ENCODE measurements around the gene PIP5KL1. TPM values are rescaled to one million over a fixed set of nuclear protein-coding genes. Genes with fewer than 3 reads are reported as not detected.

Gene PIP5KL1
- total RNA-seq, 1 experiment from 2014 or later = 5.1 TPM

DNA sequence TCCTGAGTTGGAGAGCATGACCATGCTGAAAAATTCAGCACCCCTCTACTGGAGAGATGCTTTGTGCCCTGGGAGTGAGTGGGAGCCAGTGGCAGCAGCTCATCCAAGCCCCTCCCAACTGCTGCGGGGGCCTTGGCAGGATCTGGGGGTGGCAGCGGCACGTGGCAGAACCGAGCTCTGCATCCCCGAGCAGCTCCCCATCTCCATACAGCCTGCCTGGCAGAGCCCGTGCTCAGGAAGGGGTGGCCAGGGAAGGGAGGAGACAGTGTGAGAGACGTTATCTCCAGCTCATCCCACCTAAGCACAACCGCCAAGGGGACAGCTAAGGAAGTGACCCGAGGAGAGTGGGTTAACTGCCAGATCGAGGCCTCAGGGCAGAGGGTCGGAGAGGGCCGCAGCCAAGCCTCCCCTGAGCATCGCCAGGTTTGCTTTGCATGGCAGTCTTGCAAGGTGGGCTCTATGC, 24.3 kb upstream of the PIP5KL1 start:
- Histone ChIP-seq H3F3A (ENCODE audit: low read length, unreplicated experiment) (no peaks in the 10 kb centered on the region), H3K4me1 (ENCODE audit: insufficient read depth, low read length) (peaks cover 22% of the 10 kb centered on the region), H3K4me3 (ENCODE audit: low read length) (no peak overlapping the region), H3K27ac (ENCODE audit: low read length) (peak overlapping the region; percentile 93), H3K4me2 (ENCODE audit: low read length) (peak overlapping the region; percentile 74), H3K9me3 (ENCODE audit: low read length) (no peaks in the 10 kb centered on the region), H3K9ac (ENCODE audit: low read length) (peak overlapping the region; percentile 32; the same call in 1 of the 2 replicates), H3K27me3 (ENCODE audit: low read length) (no peaks in the 10 kb centered on the region), H3K79me2 (ENCODE audit: low read length) (peaks cover 50% of the 10 kb centered on the region), H4K20me1 (ENCODE audit: low read length) (no peaks in the 10 kb centered on the region), H2AFZ (ENCODE audit: low read length) (no peak overlapping the region), H3K36me3 (ENCODE audit: low read depth, low read length) (peaks cover 3% of the 10 kb centered on the region; the same call in 1 of the 2 replicates), H3K9me2 (replicated peaks; ENCODE audit: low read length) (no peaks in the 10 kb centered on the region)
- DNase-seq (no peak), ATAC-seq (no peak)
- POLR2A ChIA-PET (ENCODE audit: unreplicated experiment) = interaction anchor here (0.6 kb wide), 1 partner anchor 161 kb away, joined by 3 read pairs; no protein-coding TSS in a partner anchor
- CTCF ChIA-PET = interaction anchor here (1.0 to 1.2 kb wide), 2 partner anchors 27 to 163 kb away, joined by 3 to 4 read pairs; no protein-coding TSS in a partner anchor
- no peak for TF ChIP-seq EZH2 (IDR thresholded peaks at IDR 0.05; ENCODE audit: low read length, unreplicated experiment)
- TF ChIP-seq, protein P1, sequence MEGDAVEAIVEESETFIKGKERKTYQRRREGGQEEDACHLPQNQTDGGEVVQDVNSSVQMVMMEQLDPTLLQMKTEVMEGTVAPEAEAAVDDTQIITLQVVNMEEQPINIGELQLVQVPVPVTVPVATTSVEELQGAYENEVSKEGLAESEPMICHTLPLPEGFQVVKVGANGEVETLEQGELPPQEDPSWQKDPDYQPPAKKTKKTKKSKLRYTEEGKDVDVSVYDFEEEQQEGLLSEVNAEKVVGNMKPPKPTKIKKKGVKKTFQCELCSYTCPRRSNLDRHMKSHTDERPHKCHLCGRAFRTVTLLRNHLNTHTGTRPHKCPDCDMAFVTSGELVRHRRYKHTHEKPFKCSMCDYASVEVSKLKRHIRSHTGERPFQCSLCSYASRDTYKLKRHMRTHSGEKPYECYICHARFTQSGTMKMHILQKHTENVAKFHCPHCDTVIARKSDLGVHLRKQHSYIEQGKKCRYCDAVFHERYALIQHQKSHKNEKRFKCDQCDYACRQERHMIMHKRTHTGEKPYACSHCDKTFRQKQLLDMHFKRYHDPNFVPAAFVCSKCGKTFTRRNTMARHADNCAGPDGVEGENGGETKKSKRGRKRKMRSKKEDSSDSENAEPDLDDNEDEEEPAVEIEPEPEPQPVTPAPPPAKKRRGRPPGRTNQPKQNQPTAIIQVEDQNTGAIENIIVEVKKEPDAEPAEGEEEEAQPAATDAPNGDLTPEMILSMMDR (conservative IDR thresholded peaks at IDR 0.05; ENCODE audit: low read depth, low read length) = no peak
- no peak for TF ChIP-seq EZH2phosphoT487 (IDR thresholded peaks at IDR 0.05; ENCODE audit: borderline replicate concordance, low read length)
- intact Hi-C loops (cut with micrococcal nuclease) = loop anchor here (5.0 kb wide), 1 partner anchor 82 kb away; no protein-coding TSS in a partner anchor
- BruUV-seq (replicated peaks) = no TSS peak

DNA sequence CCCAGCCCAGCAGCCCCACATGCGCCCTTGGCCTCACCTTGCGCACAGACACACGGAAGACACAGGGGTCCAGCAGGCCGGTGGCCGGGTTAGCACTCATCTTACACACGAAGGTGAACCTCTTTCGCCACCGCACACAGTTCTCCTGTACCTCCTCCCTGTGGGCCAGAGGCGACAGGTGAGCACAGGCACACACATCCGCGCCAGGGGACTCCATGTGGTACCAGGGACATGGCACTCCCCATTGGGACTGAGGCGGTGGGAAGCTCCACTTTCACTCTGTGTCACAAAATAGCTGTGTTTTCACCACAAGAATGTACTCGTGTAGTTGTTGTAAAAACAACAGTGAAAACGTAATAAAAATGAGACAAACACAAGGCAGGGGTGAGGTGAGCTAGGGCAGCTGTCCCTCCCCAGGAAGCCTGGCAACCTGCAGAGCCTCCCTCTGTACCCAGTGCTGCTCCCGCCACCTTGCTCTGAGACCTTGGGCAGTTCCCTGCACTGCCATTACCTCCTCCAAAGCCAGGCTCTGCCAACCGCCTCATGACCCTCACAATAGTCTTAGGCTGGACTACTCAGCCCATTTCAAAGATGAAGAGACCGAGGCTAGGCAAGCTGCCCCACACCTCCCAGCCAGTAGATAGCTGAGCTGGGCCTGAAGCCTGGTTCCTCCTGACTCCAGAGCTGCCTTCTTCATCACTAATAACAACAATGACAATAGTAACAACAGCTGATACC, 23.4 kb upstream of the PIP5KL1 start:
- no peaks in the 10 kb centered on the region for H3K9me3 ChIP-seq (ENCODE audit: low read length)
- H3K4me2 ChIP-seq (ENCODE audit: low read length) = no peak overlapping the region
- no peak overlapping the region for H3K27ac ChIP-seq (ENCODE audit: low read length)
- H3K36me3 ChIP-seq (ENCODE audit: low read depth, low read length) = peaks cover 3% of the 10 kb centered on the region; the same call in 1 of the 2 replicates
- H3K79me2 ChIP-seq (ENCODE audit: low read length) = peaks cover 46% of the 10 kb centered on the region
- TF ChIP-seq, protein P1 (conservative IDR thresholded peaks at IDR 0.05; ENCODE audit: low read depth, low read length) = no peak
- no peak overlapping the region for H3K4me3 ChIP-seq (ENCODE audit: low read length)
- no peaks in the 10 kb centered on the region for H3F3A ChIP-seq (ENCODE audit: low read length, unreplicated experiment)
- no peaks in the 10 kb centered on the region for H3K9me2 ChIP-seq (replicated peaks; ENCODE audit: low read length)
- no peak overlapping the region for H2AFZ ChIP-seq (ENCODE audit: low read length)
- peaks cover 22% of the 10 kb centered on the region for H3K4me1 ChIP-seq (ENCODE audit: insufficient read depth, low read length)
- ChIA-PET CTCF (no interaction called here), POLR2A (ENCODE audit: unreplicated experiment) (no interaction called here)
- intact Hi-C loops (cut with micrococcal nuclease) = no loop called here
- DNase-seq = no peak
- no peak for ATAC-seq
- H4K20me1 ChIP-seq (ENCODE audit: low read length) = no peaks in the 10 kb centered on the region
- no peaks in the 10 kb centered on the region for H3K27me3 ChIP-seq (ENCODE audit: low read length)
- no peak overlapping the region for H3K9ac ChIP-seq (ENCODE audit: low read length)
- BruUV-seq (replicated peaks) = no TSS peak

DNA sequence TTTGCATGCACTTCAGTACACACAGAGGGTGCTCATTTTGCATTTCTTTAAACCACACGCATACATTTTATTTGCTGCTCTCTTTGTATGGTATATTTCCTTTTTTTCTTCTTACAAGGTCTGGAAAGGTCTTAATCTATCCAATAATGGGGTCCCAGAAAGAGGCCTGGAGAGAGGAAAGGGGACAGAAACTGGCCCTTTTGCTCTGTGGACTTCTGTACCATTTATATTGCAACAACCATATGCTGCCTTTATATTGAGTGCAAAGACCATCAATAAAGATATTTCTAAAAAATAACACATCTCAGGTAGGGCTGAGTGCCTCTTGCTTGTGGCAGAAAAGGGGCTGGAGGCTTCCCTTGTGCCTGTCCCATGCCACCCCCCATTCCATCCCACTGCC, 22.6 kb upstream of the PIP5KL1 start:
- DNase-seq (no peak), ATAC-seq (no peak)
- Histone ChIP-seq H3K9me3 (ENCODE audit: low read length) (no peaks in the 10 kb centered on the region), H3K79me2 (ENCODE audit: low read length) (peaks cover 38% of the 10 kb centered on the region), H3K27ac (ENCODE audit: low read length) (no peak overlapping the region), H3K4me2 (ENCODE audit: low read length) (no peak overlapping the region), H3K4me1 (ENCODE audit: insufficient read depth, low read length) (peaks cover 22% of the 10 kb centered on the region), H3K36me3 (ENCODE audit: low read depth, low read length) (peaks cover 3% of the 10 kb centered on the region; the same call in 1 of the 2 replicates), H3K4me3 (ENCODE audit: low read length) (no peak overlapping the region), H2AFZ (ENCODE audit: low read length) (no peak overlapping the region), H3F3A (ENCODE audit: low read length, unreplicated experiment) (no peaks in the 10 kb centered on the region), H3K27me3 (ENCODE audit: low read length) (no peaks in the 10 kb centered on the region), H3K9ac (ENCODE audit: low read length) (no peak overlapping the region), H4K20me1 (ENCODE audit: low read length) (no peaks in the 10 kb centered on the region), H3K9me2 (replicated peaks; ENCODE audit: low read length) (no peaks in the 10 kb centered on the region)
- ChIA-PET CTCF (no interaction called here), POLR2A (ENCODE audit: unreplicated experiment) (no interaction called here)
- TF ChIP-seq, protein P1 (conservative IDR thresholded peaks at IDR 0.05; ENCODE audit: low read depth, low read length) = no peak
- TF ChIP-seq EZH2 (IDR thresholded peaks at IDR 0.05; ENCODE audit: low read length, unreplicated experiment) (no peak), EZH2phosphoT487 (IDR thresholded peaks at IDR 0.05; ENCODE audit: borderline replicate concordance, low read length) (no peak)
- no TSS peak for BruUV-seq (replicated peaks)
- intact Hi-C loops (cut with micrococcal nuclease) = no loop called here
